Measurements from ENCODE around the gene CBY1. TPM values are rescaled to one million over a fixed set of nuclear protein-coding genes. Genes with fewer than 3 reads are reported as not detected.
A peak's percentile ranks its signal among the peaks of the same experiment; 100 is the strongest.

Gene CBY1
- total and polyA plus RNA-seq, 12 donors = 23.8 to 96.0 (median 46.9) TPM

DNA sequence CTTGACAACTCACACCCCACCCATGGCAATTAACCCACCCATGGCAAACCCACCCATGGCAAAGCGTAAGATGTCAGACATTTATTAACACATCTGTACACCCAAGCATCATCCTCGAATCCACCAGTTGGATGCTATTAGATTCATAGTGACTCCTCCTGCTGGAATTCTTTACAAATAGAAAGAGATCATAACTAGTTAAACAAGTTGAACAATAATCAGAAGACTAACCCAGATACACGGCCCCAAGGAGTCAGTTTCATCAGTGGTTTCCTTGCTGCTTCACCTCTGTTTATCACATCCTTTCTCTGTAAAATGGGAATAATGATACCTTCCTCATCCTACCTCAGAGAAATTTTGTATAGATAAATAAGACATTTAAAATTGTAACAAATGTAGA, 54.4 kb downstream of the CBY1 start:
- intact Hi-C loops (cut with DNase I) = no loop called here
- peaks cover 0 to 2% of the 10 kb centered on the region in 2 donors for H3K36me3 ChIP-seq (replicated peaks in 1 of 2)
- no peak overlapping the region for H3K27ac ChIP-seq
- H3K4me3 ChIP-seq = no peak overlapping the region
- H3K9me3 ChIP-seq (replicated peaks in 1 of 3) = no peaks in the 10 kb centered on the region
- peaks cover 9 to 35% of the 10 kb centered on the region in 2 donors for H3K4me1 ChIP-seq (replicated peaks in 1 of 2)
- no peak for TF ChIP-seq POLR2A (IDR thresholded peaks at IDR 0.05)
- TF ChIP-seq, protein P1, sequence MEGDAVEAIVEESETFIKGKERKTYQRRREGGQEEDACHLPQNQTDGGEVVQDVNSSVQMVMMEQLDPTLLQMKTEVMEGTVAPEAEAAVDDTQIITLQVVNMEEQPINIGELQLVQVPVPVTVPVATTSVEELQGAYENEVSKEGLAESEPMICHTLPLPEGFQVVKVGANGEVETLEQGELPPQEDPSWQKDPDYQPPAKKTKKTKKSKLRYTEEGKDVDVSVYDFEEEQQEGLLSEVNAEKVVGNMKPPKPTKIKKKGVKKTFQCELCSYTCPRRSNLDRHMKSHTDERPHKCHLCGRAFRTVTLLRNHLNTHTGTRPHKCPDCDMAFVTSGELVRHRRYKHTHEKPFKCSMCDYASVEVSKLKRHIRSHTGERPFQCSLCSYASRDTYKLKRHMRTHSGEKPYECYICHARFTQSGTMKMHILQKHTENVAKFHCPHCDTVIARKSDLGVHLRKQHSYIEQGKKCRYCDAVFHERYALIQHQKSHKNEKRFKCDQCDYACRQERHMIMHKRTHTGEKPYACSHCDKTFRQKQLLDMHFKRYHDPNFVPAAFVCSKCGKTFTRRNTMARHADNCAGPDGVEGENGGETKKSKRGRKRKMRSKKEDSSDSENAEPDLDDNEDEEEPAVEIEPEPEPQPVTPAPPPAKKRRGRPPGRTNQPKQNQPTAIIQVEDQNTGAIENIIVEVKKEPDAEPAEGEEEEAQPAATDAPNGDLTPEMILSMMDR (IDR thresholded peaks at IDR 0.05) = no peak
- DNase-seq = no peak
- 82 to 93% (median 85%) methylated on average over 3 of the region's 3 CpGs for whole genome bisulfite sequencing, 4 donors
- H3K27me3 ChIP-seq = no peaks in the 10 kb centered on the region

DNA sequence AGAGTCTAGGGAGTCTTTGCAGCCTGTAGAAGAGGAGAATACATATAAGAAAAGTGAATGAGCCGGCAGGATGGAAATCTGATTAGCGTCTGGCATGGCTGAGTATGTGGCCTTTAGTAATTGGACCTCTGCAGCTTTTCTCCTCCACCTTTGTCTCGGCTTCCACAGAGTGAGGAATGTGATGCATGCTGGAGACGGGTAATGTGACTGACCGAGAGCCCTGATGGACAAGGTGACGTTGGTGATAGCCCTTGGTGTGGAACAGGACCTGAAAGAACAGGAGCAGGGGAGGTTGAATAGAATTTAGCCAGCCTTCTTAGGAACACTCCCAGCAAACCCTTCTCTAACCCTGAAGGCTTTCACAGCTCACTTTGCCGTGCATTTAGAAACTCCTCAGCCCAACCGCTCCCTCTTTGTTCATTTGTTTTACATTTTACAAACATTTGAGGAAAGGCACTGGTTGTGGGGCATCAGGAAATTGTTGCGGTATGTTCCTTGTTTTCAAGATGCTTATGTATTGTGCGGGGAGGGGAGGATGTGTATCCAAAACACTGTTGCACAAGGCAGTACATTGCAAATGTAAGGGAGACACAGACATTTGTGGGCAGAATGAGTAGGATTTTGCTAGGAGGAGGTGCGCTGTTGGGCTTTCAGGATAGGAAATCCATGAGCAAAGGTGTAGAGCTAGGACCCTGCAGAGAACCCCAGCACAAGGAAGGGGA, 56.2 kb downstream of the CBY1 start:
- no peaks in the 10 kb centered on the region for H3K27me3 ChIP-seq
- intact Hi-C loops (cut with DNase I) = no loop called here
- peaks cover 0 to 26% of the 10 kb centered on the region in 2 donors for H3K4me1 ChIP-seq (replicated peaks in 1 of 2)
- H3K4me3 ChIP-seq = no peak overlapping the region
- DNase-seq = peak in 1 of 7 donors; percentile 44
- H3K27ac ChIP-seq = no peak overlapping the region
- no peaks in the 10 kb centered on the region for H3K9me3 ChIP-seq (replicated peaks in 1 of 3)
- WGBS, 4 donors = 85 to 91% (median 86%) methylated on average over 11 of the region's 11 CpGs
- TF ChIP-seq, protein P1 (IDR thresholded peaks at IDR 0.05) = no peak
- TF ChIP-seq POLR2A (IDR thresholded peaks at IDR 0.05) = no peak
- peaks cover 0 to 19% of the 10 kb centered on the region in 2 donors for H3K36me3 ChIP-seq (replicated peaks in 1 of 2)

DNA sequence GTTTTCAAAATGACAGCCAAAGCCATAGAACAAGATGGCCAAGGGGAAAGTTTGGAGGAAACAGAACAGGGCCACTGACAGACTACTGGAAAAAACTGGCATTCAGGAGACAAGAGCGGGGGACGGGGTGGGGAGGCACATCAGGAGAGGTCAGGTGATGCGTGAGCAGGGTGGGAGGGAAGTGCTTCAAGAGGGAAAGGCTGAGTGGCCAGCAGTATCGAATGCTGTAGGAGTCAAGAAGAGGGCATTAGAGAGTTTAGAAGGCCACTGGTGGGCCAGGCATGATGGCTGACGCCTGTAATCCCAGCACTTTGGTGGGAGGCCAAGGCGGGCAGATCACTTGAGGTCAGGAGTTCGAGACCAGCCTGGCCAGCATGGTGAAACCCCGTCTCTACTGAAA, 57.5 kb downstream of the CBY1 start:
- Histone ChIP-seq H3K27ac (no peak overlapping the region), H3K4me1 (replicated peaks in 1 of 2) (peaks cover 0 to 26% of the 10 kb centered on the region in 2 donors), H3K27me3 (no peaks in the 10 kb centered on the region), H3K36me3 (replicated peaks in 1 of 2) (peaks cover 0 to 22% of the 10 kb centered on the region in 2 donors), H3K9me3 (replicated peaks in 1 of 3) (no peaks in the 10 kb centered on the region), H3K4me3 (no peak overlapping the region)
- intact Hi-C loops (cut with DNase I) = no loop called here
- peak in 2 of 7 donors; percentile 19 to 51 for DNase-seq
- no peak for TF ChIP-seq POLR2A (IDR thresholded peaks at IDR 0.05)
- TF ChIP-seq, protein P1 (IDR thresholded peaks at IDR 0.05) = no peak
- 86 to 92% (median 89%) methylated on average over 8 of the region's 8 CpGs for WGBS, 4 donors

DNA sequence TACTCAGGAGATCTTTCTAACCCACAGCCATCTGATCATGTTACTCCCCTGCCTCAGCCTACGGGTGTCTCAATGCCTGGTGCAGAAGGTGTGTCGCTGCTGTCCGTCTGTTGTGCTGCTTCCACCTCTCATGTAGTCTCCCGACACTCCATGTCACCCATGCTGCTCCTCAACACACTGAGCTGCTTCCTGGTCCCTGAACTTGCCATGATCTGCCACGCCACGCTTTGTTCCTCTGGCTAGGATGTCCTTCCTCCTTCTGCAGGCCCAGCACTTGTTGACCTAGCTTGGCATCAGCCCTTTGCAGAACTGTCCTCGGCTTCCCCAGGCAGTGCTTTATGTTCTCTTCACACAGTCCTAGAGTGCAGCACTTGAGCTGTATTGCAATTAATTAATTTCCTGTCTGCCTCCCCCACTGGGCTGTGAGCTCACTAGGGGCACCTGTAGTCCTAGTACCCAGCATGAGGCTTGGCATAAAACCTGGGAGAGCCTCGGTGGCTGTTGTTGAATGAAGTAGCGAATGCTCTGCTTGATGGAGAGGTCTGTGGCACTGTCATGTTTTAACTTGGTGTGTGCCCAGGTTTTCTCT, 58.8 kb downstream of the CBY1 start:
- intact Hi-C loops (cut with DNase I) = no loop called here
- WGBS, 4 donors = 80 to 92% (median 86%) methylated on average over 7 to 9 of the region's 9 CpGs

More for the DNA sequence above, 58.8 kb downstream of the CBY1 start:
- TF ChIP-seq, protein P1 (IDR thresholded peaks at IDR 0.05) = no peak
- no peak for TF ChIP-seq POLR2A (IDR thresholded peaks at IDR 0.05)
- peak in 3 of 7 donors; percentile 19 to 59 (median 23) for DNase-seq
- Histone ChIP-seq H3K4me1 (replicated peaks in 1 of 2) (peaks cover 0 to 26% of the 10 kb centered on the region in 2 donors), H3K4me3 (no peak overlapping the region), H3K27ac (no peak overlapping the region), H3K9me3 (replicated peaks in 1 of 3) (no peaks in the 10 kb centered on the region), H3K27me3 (no peaks in the 10 kb centered on the region), H3K36me3 (replicated peaks in 1 of 2) (peaks cover 0 to 22% of the 10 kb centered on the region in 2 donors)
